Keratinocyte (primary cell): ENCODE data around the gene PPIL4. TPM values are rescaled to one million over a fixed set of nuclear protein-coding genes. Genes with fewer than 3 reads are reported as not detected.
A peak's percentile ranks its signal among the peaks of the same experiment; 100 is the strongest.

Experiments
- DNase-seq: peaks from one replicate; pipeline ENCODE4 v3.0.0-alpha.2; 2011; ENCODE audit warnings: low read depth, missing footprints, low spot score
- FAIRE-seq: peaks from 2 replicates; lab custom pipeline; 2011; peaks lifted over from hg19 to GRCh38; lab: Jason Lieb, UNC
- H2AFZ ChIP-seq: 2 replicates; pipeline ENCODE4 v1.6.0; 2012; ENCODE audit warnings: low read length, control low read depth, inconsistent platforms; ENCODE audit not compliant: control insufficient read depth
- H3K27ac ChIP-seq: 2 replicates; pipeline ENCODE4 v1.5.1; 2011; ENCODE audit warnings: low read length; ENCODE audit not compliant: control insufficient read depth, insufficient read depth
- H3K27me3 ChIP-seq: 3 replicates; pipeline ENCODE4 v1.6.0; 2011; ENCODE audit warnings: low read length; ENCODE audit not compliant: control insufficient read depth, insufficient read depth; ENCODE audit errors: extremely low read depth
- H3K36me3 ChIP-seq, 2 experiments: 2 replicates in 1 of 2; 3 replicates in 1 of 2; pipeline ENCODE4 v1.5.1; 2011; ENCODE audit warnings: low read length in 2 of 2, mild to moderate bottlenecking in 1 of 2; ENCODE audit not compliant: control insufficient read depth in 2 of 2, insufficient read depth in 2 of 2; ENCODE audit errors: extremely low read depth in 1 of 2
- H3K4me1 ChIP-seq: 3 replicates; pipeline ENCODE4 v1.5.1; 2011; ENCODE audit warnings: low read length; ENCODE audit not compliant: control insufficient read depth, insufficient read depth; ENCODE audit errors: extremely low read depth
- H3K4me2 ChIP-seq: 3 replicates; pipeline ENCODE4 v1.6.0; 2011; ENCODE audit warnings: low read depth, low read length; ENCODE audit not compliant: control insufficient read depth, insufficient read depth; ENCODE audit errors: extremely low read depth
- H3K4me3 ChIP-seq, 3 experiments: fragments of 200-600 bp in 1 of 3; sonication (generic) in 1 of 3; 2 replicates in 2 of 3; 3 replicates in 1 of 3; pipeline ENCODE4 v1.5.1; 2011 to 2016; ENCODE audit warnings: low read length in 3 of 3, mild to moderate bottlenecking in 3 of 3, control low read depth in 2 of 3, inconsistent platforms in 1 of 3, low read depth in 1 of 3, mixed read lengths in 1 of 3, mixed run types in 1 of 3, moderate library complexity in 1 of 3; ENCODE audit not compliant: control insufficient read depth in 2 of 3, insufficient read depth in 2 of 3; ENCODE audit errors: extremely low read depth in 1 of 3
- H3K79me2 ChIP-seq: 2 replicates; pipeline ENCODE4 v1.6.0; 2012; ENCODE audit warnings: low read length; ENCODE audit not compliant: control insufficient read depth, insufficient read depth
- H3K9ac ChIP-seq: 3 replicates; pipeline ENCODE4 v1.6.0; 2011; ENCODE audit warnings: low read length; ENCODE audit not compliant: control insufficient read depth, insufficient read depth; ENCODE audit errors: extremely low read depth
- H3K9me1 ChIP-seq: 3 replicates; pipeline ENCODE4 v1.6.0; 2011; ENCODE audit warnings: low read length; ENCODE audit not compliant: control insufficient read depth, insufficient read depth; ENCODE audit errors: extremely low read depth
- H3K9me3 ChIP-seq: 2 replicates; pipeline ENCODE4 v1.5.1; 2012; ENCODE audit warnings: low read depth, low read length; ENCODE audit not compliant: control insufficient read depth
- H4K20me1 ChIP-seq: 3 replicates; pipeline ENCODE4 v1.6.0; 2011; ENCODE audit warnings: low read length; ENCODE audit not compliant: control insufficient read depth, insufficient read depth; ENCODE audit errors: extremely low read depth
- EZH2 ChIP-seq: IDR thresholded peaks from one replicate; pipeline ENCODE4 v1.6.1; 2012; ENCODE audit warnings: inconsistent platforms, mild to moderate bottlenecking, low read length, moderate library complexity
- dilution Hi-C: fragments of 300-500 bp; cut with MboI; formaldehyde crosslinking; loops from one replicate; pipeline ENCODE4 v1.7.0; 2020; ENCODE audit warnings: low sequenced_read_pairs; ENCODE audit not compliant: extremely low pct_ligation_motif_present
- polyA plus RNA-seq, 5 experiments: library from polyadenylated mRNA; depleted of rRNA in 3 of 5; stranded (reverse) in 3 of 5; stranded (forward) in 1 of 5; unstranded in 1 of 5; fragments of >200 nt; gene quantifications; 1 replicate in 1 of 5; 2 replicates in 3 of 5; 3 replicates in 1 of 5; pipeline versions ENCODE4 v1.2.1 to v1.2.3, GENCODE V29; 2011 to 2012; ENCODE audit warnings: missing spikeins in 2 of 5, low read depth in 1 of 5, low replicate concordance in 1 of 5
- TF ChIP-seq, protein P1 (sequence below), 3 experiments: IDR thresholded peaks in 1 of 3; conservative IDR thresholded peaks in 1 of 3; optimal IDR thresholded peaks in 1 of 3; 2 replicates in 2 of 3; 3 replicates in 1 of 3; pipeline versions ENCODE3 to v1.5.1; 2011; ENCODE audit warnings: low read length in 3 of 3, mild to moderate bottlenecking in 3 of 3, moderate library complexity in 2 of 3, control low read depth in 1 of 3, inconsistent platforms in 1 of 3; ENCODE audit not compliant: insufficient read depth in 2 of 3; ENCODE audit errors: extremely low read depth in 1 of 3

PPIL4 gene
- polyA plus RNA-seq, 1 donor (not counting 4 experiments of a cell fraction or from before 2014, with no cell fraction given) = 14.0 TPM

DNA sequence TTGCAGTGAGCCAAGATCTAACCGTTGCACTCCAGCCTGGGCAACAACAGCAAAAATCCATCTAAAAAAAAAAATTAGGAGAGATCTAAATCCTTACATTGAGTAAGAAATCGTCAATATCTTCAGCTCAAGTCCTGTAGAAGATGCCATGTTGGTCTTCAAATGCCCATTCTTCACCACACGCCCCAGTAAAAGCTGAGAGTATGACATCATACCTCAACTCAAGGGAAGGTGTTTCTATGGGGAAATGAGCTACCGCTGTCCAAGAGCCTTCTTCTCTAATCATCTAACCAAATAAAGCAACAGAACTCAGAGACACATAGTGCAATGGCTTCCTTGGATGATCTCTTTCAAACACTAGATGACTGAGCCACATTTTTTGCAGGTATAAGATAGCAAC is 58.5 kb downstream of the PPIL4 start:
- Histone ChIP-seq H3K9me3 (no peaks in the 10 kb centered on the region), H3K27me3 (no peaks in the 10 kb centered on the region), H3K4me3 (no peak overlapping the region), H3K79me2 (no peaks in the 10 kb centered on the region), H3K9me1 (no peaks in the 10 kb centered on the region), H4K20me1 (no peaks in the 10 kb centered on the region), H3K27ac (no peak overlapping the region), H3K9ac (no peak overlapping the region), H3K36me3 (no peaks in the 10 kb centered on the region), H3K4me1 (peaks cover 6% of the 10 kb centered on the region), H2AFZ (no peak overlapping the region), H3K4me2 (no peak overlapping the region)
- no peak for FAIRE-seq
- DNase-seq = no peak
- dilution Hi-C loops = no loop called here
- TF ChIP-seq, protein P1, sequence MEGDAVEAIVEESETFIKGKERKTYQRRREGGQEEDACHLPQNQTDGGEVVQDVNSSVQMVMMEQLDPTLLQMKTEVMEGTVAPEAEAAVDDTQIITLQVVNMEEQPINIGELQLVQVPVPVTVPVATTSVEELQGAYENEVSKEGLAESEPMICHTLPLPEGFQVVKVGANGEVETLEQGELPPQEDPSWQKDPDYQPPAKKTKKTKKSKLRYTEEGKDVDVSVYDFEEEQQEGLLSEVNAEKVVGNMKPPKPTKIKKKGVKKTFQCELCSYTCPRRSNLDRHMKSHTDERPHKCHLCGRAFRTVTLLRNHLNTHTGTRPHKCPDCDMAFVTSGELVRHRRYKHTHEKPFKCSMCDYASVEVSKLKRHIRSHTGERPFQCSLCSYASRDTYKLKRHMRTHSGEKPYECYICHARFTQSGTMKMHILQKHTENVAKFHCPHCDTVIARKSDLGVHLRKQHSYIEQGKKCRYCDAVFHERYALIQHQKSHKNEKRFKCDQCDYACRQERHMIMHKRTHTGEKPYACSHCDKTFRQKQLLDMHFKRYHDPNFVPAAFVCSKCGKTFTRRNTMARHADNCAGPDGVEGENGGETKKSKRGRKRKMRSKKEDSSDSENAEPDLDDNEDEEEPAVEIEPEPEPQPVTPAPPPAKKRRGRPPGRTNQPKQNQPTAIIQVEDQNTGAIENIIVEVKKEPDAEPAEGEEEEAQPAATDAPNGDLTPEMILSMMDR (optimal IDR thresholded peaks at IDR 0.05 in 1 of 3, IDR thresholded peaks at IDR 0.05 in 1 of 3, conservative IDR thresholded peaks at IDR 0.05 in 1 of 3; ENCODE audit: extremely low read depth in 1 of 3, insufficient read depth in 2 of 3, low read length in 3 of 3) = no peak
- TF ChIP-seq EZH2 = no peak

DNA sequence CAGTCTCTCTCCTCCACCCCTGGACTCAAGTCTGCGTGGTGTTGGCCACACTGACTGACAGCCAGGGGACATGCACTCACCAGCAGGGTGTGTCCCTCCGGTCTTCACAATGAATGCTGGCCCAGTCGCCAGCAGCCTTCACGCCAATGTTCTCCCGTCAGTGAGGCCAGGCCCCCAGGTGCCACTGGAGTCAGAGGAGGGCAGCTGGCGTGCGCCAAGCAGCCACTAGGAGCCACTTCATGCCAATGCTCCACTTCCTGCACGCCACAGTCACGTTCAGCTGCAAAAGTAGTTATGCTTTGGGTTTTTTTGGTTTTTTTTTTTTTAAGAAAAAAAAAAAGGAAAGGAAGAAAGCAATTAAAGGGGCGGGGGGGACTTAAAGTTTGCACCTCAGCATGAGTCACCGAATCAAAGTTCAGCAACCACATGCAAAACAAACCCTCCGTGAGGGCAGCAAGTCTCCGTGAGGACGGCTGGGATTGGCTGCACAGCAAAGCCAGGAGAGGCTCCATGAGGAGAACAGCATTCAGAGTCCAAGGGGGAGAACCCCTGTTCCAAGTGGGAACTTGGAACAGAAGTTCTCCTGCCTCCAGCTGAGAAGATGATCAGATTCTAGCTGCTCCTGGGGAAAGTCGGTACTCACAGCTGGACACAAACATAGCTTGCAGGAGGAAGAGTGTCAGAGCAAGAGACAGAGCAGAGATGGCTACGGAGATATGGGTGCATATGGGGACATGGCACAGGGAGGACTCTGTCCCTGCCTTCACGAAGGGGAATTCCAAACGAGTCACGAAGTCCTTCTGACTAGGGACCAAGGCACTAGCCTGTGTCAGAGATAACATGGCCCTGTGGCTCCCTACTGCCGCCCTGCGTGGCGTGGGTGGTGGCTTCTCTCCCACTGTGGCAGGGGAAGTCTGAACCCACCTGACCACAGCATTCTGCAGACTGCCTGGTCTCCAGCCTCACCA is 60.8 kb downstream of the PPIL4 start, which contains the start of gene ZC3H12D:
TSS of gene ZC3H12D (minus strand) at position 282 of the 968 bp plus-strand sequence. CDS start 10,471 bp downstream, outside the sequence.
- Histone ChIP-seq H3K9me3 (no peaks in the 10 kb centered on the region), H3K27me3 (no peaks in the 10 kb centered on the region), H3K79me2 (no peaks in the 10 kb centered on the region), H3K9me1 (no peaks in the 10 kb centered on the region), H4K20me1 (no peaks in the 10 kb centered on the region), H3K4me1 (peaks cover 6% of the 10 kb centered on the region), H3K27ac (no peak within 1 kb of the TSS), H3K4me3 (no peak within 1 kb of the TSS), H3K36me3 (no peaks in the 10 kb centered on the region), H3K9ac (no peak within 1 kb of the TSS), H3K4me2 (peak within 1 kb of the TSS; percentile 47), H2AFZ (peak within 1 kb of the TSS; percentile 20)
- DNase-seq (no peak), FAIRE-seq (peak; percentile 13)
- TF ChIP-seq, protein P1 (optimal IDR thresholded peaks at IDR 0.05 in 1 of 3, IDR thresholded peaks at IDR 0.05 in 1 of 3, conservative IDR thresholded peaks at IDR 0.05 in 1 of 3; ENCODE audit: extremely low read depth in 1 of 3, insufficient read depth in 2 of 3, low read length in 3 of 3) = peak in 2 of 3 experiments; percentile 31 to 33
- TF ChIP-seq EZH2 = no peak
- dilution Hi-C loops = no loop called here
